ENCODE measurements around the gene RPS6KA3.

RPS6KA3 gene

DNA sequence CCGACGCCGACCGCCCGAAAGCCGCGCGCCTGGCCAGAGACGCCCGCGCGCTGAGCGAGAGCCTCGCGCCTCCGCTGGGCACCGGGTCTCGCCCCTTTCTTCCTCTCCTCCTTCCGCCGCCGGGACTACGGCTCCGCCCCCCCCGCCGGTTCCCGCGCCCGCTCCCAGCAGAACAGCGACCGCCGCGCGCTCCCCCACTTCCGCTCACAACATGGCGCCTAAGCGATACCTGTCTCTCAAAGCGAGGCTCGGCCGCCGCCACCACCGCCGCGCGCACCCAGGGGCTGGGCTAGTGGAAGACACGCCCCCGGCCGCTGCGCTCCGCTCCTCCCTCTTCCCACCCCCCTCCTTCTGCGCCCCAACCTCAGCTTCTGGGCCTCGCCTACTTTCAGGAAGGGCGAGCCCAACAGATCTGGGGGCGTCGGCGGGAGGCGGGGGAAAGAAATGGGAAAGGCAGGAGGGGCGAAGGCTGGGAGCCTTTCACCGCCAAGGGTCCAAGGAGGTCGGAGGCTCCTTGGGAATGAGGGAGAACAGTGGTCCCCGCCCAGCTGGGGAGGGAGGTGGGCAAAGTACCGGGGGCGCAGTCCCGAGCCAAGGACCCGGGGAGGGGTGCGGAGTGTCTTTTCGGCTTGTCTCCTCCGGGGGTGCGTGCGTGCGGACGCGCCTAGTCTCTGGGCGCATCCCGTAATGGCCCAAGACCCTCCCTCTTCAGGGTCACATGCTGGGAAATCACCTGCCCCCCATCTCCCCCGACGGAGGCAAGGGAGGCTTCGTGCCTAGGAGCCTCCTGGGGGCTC lies at the start of gene RPS6KA3:
Gene RPS6KA3 (minus strand): TSS at position 100 of the 797 bp plus-strand sequence. CDS start 277 bp downstream, outside the sequence.
- no peak for TF ChIP-seq EZH2 (IDR thresholded peaks at IDR 0.05; ENCODE audit: borderline replicate concordance, low read depth, low read length, severe bottlenecking)
- TF ChIP-seq, protein P1, sequence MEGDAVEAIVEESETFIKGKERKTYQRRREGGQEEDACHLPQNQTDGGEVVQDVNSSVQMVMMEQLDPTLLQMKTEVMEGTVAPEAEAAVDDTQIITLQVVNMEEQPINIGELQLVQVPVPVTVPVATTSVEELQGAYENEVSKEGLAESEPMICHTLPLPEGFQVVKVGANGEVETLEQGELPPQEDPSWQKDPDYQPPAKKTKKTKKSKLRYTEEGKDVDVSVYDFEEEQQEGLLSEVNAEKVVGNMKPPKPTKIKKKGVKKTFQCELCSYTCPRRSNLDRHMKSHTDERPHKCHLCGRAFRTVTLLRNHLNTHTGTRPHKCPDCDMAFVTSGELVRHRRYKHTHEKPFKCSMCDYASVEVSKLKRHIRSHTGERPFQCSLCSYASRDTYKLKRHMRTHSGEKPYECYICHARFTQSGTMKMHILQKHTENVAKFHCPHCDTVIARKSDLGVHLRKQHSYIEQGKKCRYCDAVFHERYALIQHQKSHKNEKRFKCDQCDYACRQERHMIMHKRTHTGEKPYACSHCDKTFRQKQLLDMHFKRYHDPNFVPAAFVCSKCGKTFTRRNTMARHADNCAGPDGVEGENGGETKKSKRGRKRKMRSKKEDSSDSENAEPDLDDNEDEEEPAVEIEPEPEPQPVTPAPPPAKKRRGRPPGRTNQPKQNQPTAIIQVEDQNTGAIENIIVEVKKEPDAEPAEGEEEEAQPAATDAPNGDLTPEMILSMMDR (IDR thresholded peaks at IDR 0.05; ENCODE audit: borderline replicate concordance, extremely low read depth, low read length, poor library complexity, severe bottlenecking), result no peak
- Histone ChIP-seq H4K20me1 (ENCODE audit: insufficient read depth, low read length) (peaks cover 19% of the 10 kb centered on the region; the same call in 1 of the 2 replicates), H3K9ac (ENCODE audit: low read depth, low read length) (peak within 1 kb of the TSS; percentile 78), H3K36me3 (ENCODE audit: insufficient read depth, low read length) (peaks cover under 1% of the 10 kb centered on the region; the same call in 1 of the 2 replicates), H3K9me3 (ENCODE audit: insufficient read depth, low read length, severe bottlenecking) (no peaks in the 10 kb centered on the region), H2AFZ (ENCODE audit: low read depth, low read length) (peak within 1 kb of the TSS; percentile 92), H3K4me3 (ENCODE audit: low read depth in 1 of 2, low read length in 2 of 2) (peak within 1 kb of the TSS; percentile 91 to 93), H3K4me2 (ENCODE audit: insufficient read depth, low read length) (peak within 1 kb of the TSS; percentile 86), H3K27me3 (ENCODE audit: insufficient read depth, low read length, poor library complexity) (no peaks in the 10 kb centered on the region), H3K4me1 (ENCODE audit: insufficient read depth, low read length) (peaks cover 25% of the 10 kb centered on the region), H3K79me2 (ENCODE audit: insufficient read depth, low read length) (peaks cover 44% of the 10 kb centered on the region), H3K27ac (ENCODE audit: low read length) (peak within 1 kb of the TSS; percentile 77)
- ATAC-seq (ENCODE audit: insufficient read depth, low read depth) (peak; percentile 88), DNase-seq (peak; percentile 92)

DNA sequence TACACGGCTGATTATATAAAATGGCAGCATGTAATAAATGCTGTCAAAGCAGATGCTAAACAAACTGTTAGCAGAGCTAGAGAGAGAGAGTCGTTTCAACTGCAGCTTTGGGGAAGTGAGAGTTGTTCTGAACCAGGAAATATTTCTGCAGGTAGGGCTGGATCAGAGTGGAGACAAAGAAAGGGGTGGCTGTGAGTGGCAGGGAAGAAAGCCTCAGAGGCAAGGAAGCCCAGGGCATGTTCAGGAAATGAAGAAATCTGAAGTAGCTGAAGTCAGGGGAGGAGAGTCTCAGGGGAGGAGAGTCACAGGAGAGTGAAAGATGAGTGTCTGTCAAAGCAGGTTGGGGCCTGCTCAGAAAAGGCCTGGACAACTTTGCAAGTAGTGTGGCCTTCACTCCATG lies 48.4 kb upstream of the RPS6KA3 start:
- Histone ChIP-seq H3K27ac (ENCODE audit: low read length) (no peak overlapping the region), H3K27me3 (ENCODE audit: insufficient read depth, low read length, poor library complexity) (no peaks in the 10 kb centered on the region), H3K79me2 (ENCODE audit: insufficient read depth, low read length) (no peaks in the 10 kb centered on the region), H3K9ac (ENCODE audit: low read depth, low read length) (no peak overlapping the region), H2AFZ (ENCODE audit: low read depth, low read length) (no peak overlapping the region), H3K4me2 (ENCODE audit: insufficient read depth, low read length) (no peak overlapping the region), H3K36me3 (ENCODE audit: insufficient read depth, low read length) (no peaks in the 10 kb centered on the region), H3K4me3 (ENCODE audit: low read depth in 1 of 2, low read length in 2 of 2) (no peak overlapping the region), H3K4me1 (ENCODE audit: insufficient read depth, low read length) (peaks cover 16% of the 10 kb centered on the region), H4K20me1 (ENCODE audit: insufficient read depth, low read length) (no peaks in the 10 kb centered on the region), H3K9me3 (ENCODE audit: insufficient read depth, low read length, severe bottlenecking) (no peaks in the 10 kb centered on the region)
- ATAC-seq (ENCODE audit: insufficient read depth, low read depth) (peak; percentile 48; the same call in 2 of the 3 replicates), DNase-seq (no peak)
- TF ChIP-seq, protein P1 (IDR thresholded peaks at IDR 0.05; ENCODE audit: borderline replicate concordance, extremely low read depth, low read length, poor library complexity, severe bottlenecking), result no peak
- TF ChIP-seq EZH2 (IDR thresholded peaks at IDR 0.05; ENCODE audit: borderline replicate concordance, low read depth, low read length, severe bottlenecking), result no peak

DNA sequence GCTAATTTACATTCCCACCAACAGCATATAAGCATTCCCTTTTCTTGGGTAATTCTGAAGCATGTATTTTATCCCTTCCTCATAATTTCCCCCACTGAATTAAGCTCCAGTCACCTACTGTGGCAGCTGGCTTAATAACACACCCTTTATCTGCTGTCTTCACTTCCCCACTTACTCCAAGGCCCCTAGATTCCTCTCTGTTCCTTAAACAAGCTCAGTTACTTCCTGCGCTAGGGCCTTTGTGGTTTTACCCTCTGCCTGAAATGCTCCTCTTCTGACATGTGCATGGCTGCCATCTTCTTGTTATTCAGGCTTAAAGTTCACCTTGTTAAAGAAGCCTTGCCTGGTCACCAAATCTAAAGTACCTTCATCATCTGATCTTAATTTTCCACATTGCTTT lies 47.2 kb upstream of the RPS6KA3 start:
- Histone ChIP-seq H3K9ac (ENCODE audit: low read depth, low read length) (no peak overlapping the region), H3K79me2 (ENCODE audit: insufficient read depth, low read length) (no peaks in the 10 kb centered on the region), H3K36me3 (ENCODE audit: insufficient read depth, low read length) (no peaks in the 10 kb centered on the region), H3K27me3 (ENCODE audit: insufficient read depth, low read length, poor library complexity) (no peaks in the 10 kb centered on the region), H4K20me1 (ENCODE audit: insufficient read depth, low read length) (no peaks in the 10 kb centered on the region), H3K4me1 (ENCODE audit: insufficient read depth, low read length) (peaks cover 15% of the 10 kb centered on the region), H3K4me2 (ENCODE audit: insufficient read depth, low read length) (no peak overlapping the region), H2AFZ (ENCODE audit: low read depth, low read length) (peak overlapping the region; percentile 33; the same call in 1 of the 2 replicates), H3K4me3 (ENCODE audit: low read depth in 1 of 2, low read length in 2 of 2) (no peak overlapping the region), H3K9me3 (ENCODE audit: insufficient read depth, low read length, severe bottlenecking) (no peaks in the 10 kb centered on the region), H3K27ac (ENCODE audit: low read length) (no peak overlapping the region)
- DNase-seq, result peak; percentile 45
- no peak for TF ChIP-seq EZH2 (IDR thresholded peaks at IDR 0.05; ENCODE audit: borderline replicate concordance, low read depth, low read length, severe bottlenecking)
- TF ChIP-seq, protein P1 (IDR thresholded peaks at IDR 0.05; ENCODE audit: borderline replicate concordance, extremely low read depth, low read length, poor library complexity, severe bottlenecking), result no peak
- ATAC-seq (ENCODE audit: insufficient read depth, low read depth), result peak; percentile 95
